Measurements from ENCODE around the gene INHBE.
A peak's percentile ranks its signal among the peaks of the same experiment; 100 is the strongest.
"Not testable (repeated sequence)": the region's sequence is repeated elsewhere in the genome, so short reads cannot be mapped to it uniquely, and the experiment has no call there.

Gene INHBE

GRCh38 chr12:57441846-57442427, 13.2 kb upstream of the INHBE start:
- DNase-seq = no peak

- DNase-seq = not testable (repeated sequence)
Observed at GRCh38 chr12:57444337-57444736, 10.8 kb upstream of the INHBE start.

- DNase-seq = no peak
Observed at GRCh38 chr12:57444744-57445143, 10.4 kb upstream of the INHBE start.

GRCh38 chr12:57446292-57446960, 8.7 kb upstream of the INHBE start:
- DNase-seq = no peak

GRCh38 chr12:57448669-57449068, 6.4 kb upstream of the INHBE start:
- no peak for DNase-seq

GRCh38 chr12:57449375-57449774, 5.7 kb upstream of the INHBE start:
- no peak for DNase-seq

GRCh38 chr12:57450057-57450456, 5.0 kb upstream of the INHBE start:
- DNase-seq = no peak

GRCh38 chr12:57451233-57451778, 3.8 kb upstream of the INHBE start:
- no peak for DNase-seq

GRCh38 chr12:57452181-57452936, 2.7 kb upstream of the INHBE start:
- DNase-seq = peak; percentile 70

- DNase-seq = peak; percentile 87
Observed at GRCh38 chr12:57452937-57453509, 2.1 kb upstream of the INHBE start.

GRCh38 chr12:57454213-57454565, 918 bp upstream of the INHBE start:
- DNase-seq = no peak

- no peak for DNase-seq
Observed at GRCh38 chr12:57455374-57456144, 452 bp downstream of the INHBE start.

GRCh38 chr12:57456145-57456700, 1.1 kb downstream of the INHBE start:
- DNase-seq = no peak

- DNase-seq = no peak
Observed at GRCh38 chr12:57456737-57457490, 1.8 kb downstream of the INHBE start.

GRCh38 chr12:57458665-57459054, 3.6 kb downstream of the INHBE start:
- DNase-seq = no peak

GRCh38 chr12:57459055-57459749, 4.1 kb downstream of the INHBE start:
- peak; percentile 97 for DNase-seq

GRCh38 chr12:57459750-57460467, 4.8 kb downstream of the INHBE start, which contains the start of gene GLI1:
Gene GLI1 (plus strand): TSS chr12:57459785. CDS start chr12:57463692, 3,907 bp downstream.
- DNase-seq = no peak

- no peak for DNase-seq
Observed at GRCh38 chr12:57460468-57460784, 5.3 kb downstream of the INHBE start.

GRCh38 chr12:57460841-57461275, 5.8 kb downstream of the INHBE start:
- no peak for DNase-seq

GRCh38 chr12:57461276-57461916, 6.3 kb downstream of the INHBE start:
- DNase-seq = peak; percentile 90
